ENCODE measurements around the gene LRRC31. TPM values are rescaled to one million over a fixed set of nuclear protein-coding genes. Genes with fewer than 3 reads are reported as not detected.

Gene LRRC31
- not detected for total RNA-seq

DNA sequence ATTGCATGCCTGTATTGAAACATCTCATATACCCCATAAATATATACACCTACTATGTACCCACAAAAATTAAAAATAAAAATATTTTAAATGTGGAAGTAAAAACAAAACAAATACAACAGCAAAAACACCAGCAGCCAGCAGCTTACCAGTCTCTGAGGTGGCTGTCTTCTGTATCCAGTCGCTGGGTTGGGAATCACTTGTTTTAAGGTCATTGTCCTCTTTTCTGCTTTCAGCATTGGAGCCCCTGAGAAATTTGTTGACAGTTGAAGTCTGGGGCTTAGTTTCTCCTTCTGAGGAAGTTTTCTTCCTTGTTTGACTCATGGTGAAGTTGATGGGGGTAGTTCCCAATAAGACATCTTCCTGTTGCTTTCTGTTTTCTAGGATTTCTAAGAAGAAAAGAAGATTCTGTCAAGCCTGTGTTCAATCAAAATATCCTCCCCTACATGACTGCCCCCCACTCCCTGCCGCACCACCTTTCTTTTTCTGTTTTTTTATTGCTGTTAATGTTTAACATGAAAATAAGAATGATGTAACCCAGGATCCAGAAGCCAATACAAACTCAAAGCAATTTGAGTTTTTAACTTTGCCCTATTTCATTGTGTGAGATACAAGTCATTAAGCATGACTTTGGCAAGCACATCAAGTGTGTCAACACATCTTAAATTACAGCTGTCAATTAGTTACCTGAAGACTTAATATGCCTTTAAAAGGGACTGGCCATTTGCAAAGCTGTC lies at the start of gene LRRC31:
Gene LRRC31, minus strand, starts transcription at position 452 of the 737 bp plus-strand sequence. Its CDS starts 128 bp downstream, at position 324.
- Mint-ChIP-seq H3K36me3 (no peaks in the 10 kb centered on the region), H3K27ac (no peak within 1 kb of the TSS), H3K4me3 (no peak within 1 kb of the TSS), H3K9me3 (peaks cover under 1% of the 10 kb centered on the region), H3K27me3 (no peaks in the 10 kb centered on the region), H3K4me1 (peaks cover 23% of the 10 kb centered on the region)
- DNase-seq, result no peak

GRCh38 chr3:169914321-169914720 lies 44.6 kb upstream of the LRRC31 start:
- Mint-ChIP-seq H3K27me3 (no peaks in the 10 kb centered on the region), H3K4me3 (no peak overlapping the region), H3K4me1 (no peaks in the 10 kb centered on the region), H3K27ac (no peak overlapping the region), H3K9me3 (no peaks in the 10 kb centered on the region), H3K36me3 (no peaks in the 10 kb centered on the region)
- DNase-seq, result no peak

- no peaks in the 10 kb centered on the region for H3K36me3 Mint-ChIP-seq
These were observed 43.6 kb upstream of the LRRC31 start for GRCh38 chr3:169913323-169913722.

DNA sequence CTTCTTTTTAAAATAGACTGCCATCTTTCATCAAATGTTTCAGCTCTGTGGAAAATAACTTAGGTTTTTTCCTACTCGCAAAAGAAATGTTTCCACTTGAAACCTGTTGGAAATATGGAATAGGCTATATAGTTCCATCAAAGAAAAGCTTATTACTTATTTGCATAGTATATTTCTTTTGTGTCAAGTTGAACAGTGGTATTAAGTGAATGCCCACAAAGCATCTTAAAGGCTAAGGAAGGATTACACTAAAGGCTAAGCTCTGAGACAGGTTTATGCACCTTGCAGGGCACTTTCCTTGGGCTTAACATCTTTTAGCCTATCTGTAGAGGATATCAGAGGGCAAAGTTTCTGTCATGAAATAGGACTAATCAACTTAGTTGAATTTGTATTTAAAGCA lies 41.5 kb upstream of the LRRC31 start, which contains the start of gene SAMD7:
Gene SAMD7, plus strand, starts transcription at position 301 of the 400 bp plus-strand sequence. CDS start 7,927 bp downstream, outside the sequence.
- H3K27me3 Mint-ChIP-seq, result no peaks in the 10 kb centered on the region
- H3K36me3 Mint-ChIP-seq, result no peaks in the 10 kb centered on the region
- H3K4me1 Mint-ChIP-seq, result no peaks in the 10 kb centered on the region
- H3K9me3 Mint-ChIP-seq, result no peaks in the 10 kb centered on the region
- H3K27ac Mint-ChIP-seq, result no peak within 1 kb of the TSS
- H3K4me3 Mint-ChIP-seq, result no peak within 1 kb of the TSS
- no peak for DNase-seq

More at GRCh38 chr3:169913323-169913722, 43.6 kb upstream of the LRRC31 start:
- no peak overlapping the region for H3K27ac Mint-ChIP-seq
- no peaks in the 10 kb centered on the region for H3K27me3 Mint-ChIP-seq
- no peaks in the 10 kb centered on the region for H3K4me1 Mint-ChIP-seq
- no peak overlapping the region for H3K4me3 Mint-ChIP-seq
- no peak for DNase-seq
- H3K9me3 Mint-ChIP-seq, result no peaks in the 10 kb centered on the region

DNA sequence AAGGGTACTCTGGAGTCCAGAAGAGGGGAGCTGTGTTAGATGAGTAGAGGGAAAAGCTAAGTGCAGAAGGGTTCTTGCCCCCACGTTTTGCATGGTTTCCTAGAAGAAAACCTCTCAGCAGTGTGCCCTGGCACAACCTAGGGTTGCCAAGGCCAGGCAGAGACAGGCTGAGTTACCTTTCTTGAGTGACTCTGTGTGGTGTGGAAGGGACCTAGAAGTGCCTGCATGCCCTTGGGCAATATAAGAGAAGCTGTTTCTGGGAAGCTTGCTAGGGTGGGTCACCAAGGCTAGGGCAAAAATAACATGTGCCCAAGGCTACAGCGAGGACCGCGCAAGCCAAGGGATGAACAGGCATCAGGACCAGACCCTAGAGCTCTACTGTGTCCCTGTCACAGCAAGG lies 38.2 kb upstream of the LRRC31 start:
- no peak overlapping the region for H3K27ac Mint-ChIP-seq
- H3K4me3 Mint-ChIP-seq, result no peak overlapping the region
- H3K4me1 Mint-ChIP-seq, result no peaks in the 10 kb centered on the region
- no peaks in the 10 kb centered on the region for H3K9me3 Mint-ChIP-seq
- no peaks in the 10 kb centered on the region for H3K36me3 Mint-ChIP-seq
- no peaks in the 10 kb centered on the region for H3K27me3 Mint-ChIP-seq
- no peak for DNase-seq

- Mint-ChIP-seq H3K27me3 (no peaks in the 10 kb centered on the region), H3K36me3 (no peaks in the 10 kb centered on the region), H3K4me3 (no peak overlapping the region), H3K4me1 (no peaks in the 10 kb centered on the region), H3K9me3 (no peaks in the 10 kb centered on the region), H3K27ac (no peak overlapping the region)
- no peak for DNase-seq
These were observed 37.7 kb upstream of the LRRC31 start for GRCh38 chr3:169907476-169907875.

DNA sequence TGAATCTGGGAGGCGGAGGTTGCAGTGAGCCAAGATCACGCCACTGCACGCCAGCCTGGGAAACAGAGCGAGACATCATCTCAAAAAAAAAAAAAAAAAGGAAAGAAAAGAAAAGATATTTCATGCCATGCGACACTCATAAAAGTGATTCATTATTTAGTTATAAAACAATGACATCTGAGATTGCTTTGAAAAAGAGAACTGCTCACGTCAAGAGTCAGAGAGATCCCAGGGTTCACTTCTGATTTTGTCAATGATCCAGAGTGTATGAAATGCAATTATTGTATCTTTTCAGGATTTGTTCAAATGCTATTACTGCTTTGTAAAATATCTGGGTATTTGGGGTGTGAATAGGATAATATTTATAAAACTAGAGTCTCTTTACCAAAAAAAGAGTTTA lies 35.7 kb upstream of the LRRC31 start:
- H3K27me3 Mint-ChIP-seq, result no peaks in the 10 kb centered on the region
- peaks cover 11% of the 10 kb centered on the region for H3K36me3 Mint-ChIP-seq
- H3K4me3 Mint-ChIP-seq, result no peak overlapping the region
- no peaks in the 10 kb centered on the region for H3K4me1 Mint-ChIP-seq
- peaks cover 11% of the 10 kb centered on the region for H3K9me3 Mint-ChIP-seq
- H3K27ac Mint-ChIP-seq, result no peak overlapping the region
- DNase-seq, result no peak

DNA sequence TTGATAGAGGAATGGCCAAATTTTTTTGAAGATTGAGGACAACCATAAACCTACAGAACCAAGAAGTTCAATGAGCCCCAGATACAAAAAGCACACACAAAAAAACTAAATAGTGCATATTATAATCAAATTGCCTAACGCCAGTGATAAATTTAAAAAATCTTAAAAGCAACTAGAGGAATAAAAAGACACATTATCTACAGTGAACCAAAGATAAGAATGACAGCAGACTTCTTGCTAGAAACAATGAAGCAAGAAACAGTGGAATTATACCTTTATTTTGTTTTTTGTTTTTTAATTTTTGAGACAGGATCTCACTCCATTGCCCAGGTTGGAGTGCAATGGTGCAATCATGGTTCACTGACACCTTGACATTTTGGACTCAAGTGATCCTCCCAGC lies 31.7 kb upstream of the LRRC31 start:
- H3K27me3 Mint-ChIP-seq, result no peaks in the 10 kb centered on the region
- no peak for DNase-seq
- H3K9me3 Mint-ChIP-seq, result peaks cover 19% of the 10 kb centered on the region
- H3K27ac Mint-ChIP-seq, result no peak overlapping the region
- no peaks in the 10 kb centered on the region for H3K4me1 Mint-ChIP-seq
- peaks cover 13% of the 10 kb centered on the region for H3K36me3 Mint-ChIP-seq
- H3K4me3 Mint-ChIP-seq, result no peak overlapping the region

DNA sequence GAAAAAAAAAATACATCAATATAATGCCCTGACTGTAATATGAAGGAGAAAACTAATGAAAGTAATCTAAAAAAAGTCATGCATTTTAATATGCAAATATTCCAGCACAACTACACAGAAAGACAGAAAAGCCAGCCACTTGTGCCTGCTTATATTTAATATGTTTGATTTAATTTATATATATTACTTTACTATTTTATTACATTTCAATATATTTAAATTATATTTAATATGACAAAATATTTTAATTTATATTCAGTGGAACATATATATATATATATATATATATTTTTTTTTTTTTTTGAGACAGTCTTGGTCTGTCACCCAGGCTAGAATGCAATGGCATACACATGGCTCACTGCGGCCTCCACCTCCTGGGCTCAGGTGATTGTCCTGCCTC lies 27.5 kb upstream of the LRRC31 start:
- no peak overlapping the region for H3K4me3 Mint-ChIP-seq
- DNase-seq, result no peak
- H3K27ac Mint-ChIP-seq, result no peak overlapping the region
- peaks cover 13% of the 10 kb centered on the region for H3K36me3 Mint-ChIP-seq
- H3K27me3 Mint-ChIP-seq, result no peaks in the 10 kb centered on the region
- H3K4me1 Mint-ChIP-seq, result no peaks in the 10 kb centered on the region
- peaks cover 19% of the 10 kb centered on the region for H3K9me3 Mint-ChIP-seq

DNA sequence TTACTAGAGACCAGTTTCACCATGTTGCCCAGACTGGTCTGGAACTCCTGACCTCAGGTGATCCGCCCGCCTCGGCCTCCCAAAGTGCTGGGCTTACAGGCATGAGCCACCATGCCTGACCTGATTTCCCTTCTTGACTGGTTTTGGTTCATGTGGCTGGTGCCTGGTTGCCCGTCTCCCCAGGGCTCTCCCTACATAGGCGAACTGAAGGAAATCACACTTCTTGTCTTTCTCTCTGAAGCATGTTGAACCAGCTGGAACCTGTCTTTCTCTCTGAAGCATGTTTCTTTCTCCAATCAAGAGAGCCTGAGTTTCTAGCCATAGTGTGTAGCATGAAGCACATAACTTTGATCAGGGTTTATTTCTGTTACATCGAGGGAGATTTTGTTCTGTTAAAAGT lies 25.3 kb upstream of the LRRC31 start:
- H3K9me3 Mint-ChIP-seq, result peaks cover 5% of the 10 kb centered on the region
- no peak for DNase-seq
- H3K4me3 Mint-ChIP-seq, result no peak overlapping the region
- no peaks in the 10 kb centered on the region for H3K36me3 Mint-ChIP-seq
- no peaks in the 10 kb centered on the region for H3K27me3 Mint-ChIP-seq
- no peaks in the 10 kb centered on the region for H3K4me1 Mint-ChIP-seq
- no peak overlapping the region for H3K27ac Mint-ChIP-seq

- Mint-ChIP-seq H3K36me3 (no peaks in the 10 kb centered on the region), H3K27me3 (no peaks in the 10 kb centered on the region), H3K27ac (no peak overlapping the region), H3K4me1 (no peaks in the 10 kb centered on the region), H3K9me3 (no peaks in the 10 kb centered on the region), H3K4me3 (no peak overlapping the region)
- DNase-seq, result no peak
These were observed 24.4 kb upstream of the LRRC31 start for GRCh38 chr3:169894110-169894509.

- H3K27ac Mint-ChIP-seq, result no peak overlapping the region
- no peak overlapping the region for H3K4me3 Mint-ChIP-seq
- H3K27me3 Mint-ChIP-seq, result no peaks in the 10 kb centered on the region
- DNase-seq, result no peak
- no peaks in the 10 kb centered on the region for H3K4me1 Mint-ChIP-seq
- no peaks in the 10 kb centered on the region for H3K9me3 Mint-ChIP-seq
- H3K36me3 Mint-ChIP-seq, result no peaks in the 10 kb centered on the region
These were observed 22.2 kb upstream of the LRRC31 start for GRCh38 chr3:169891886-169892285.

DNA sequence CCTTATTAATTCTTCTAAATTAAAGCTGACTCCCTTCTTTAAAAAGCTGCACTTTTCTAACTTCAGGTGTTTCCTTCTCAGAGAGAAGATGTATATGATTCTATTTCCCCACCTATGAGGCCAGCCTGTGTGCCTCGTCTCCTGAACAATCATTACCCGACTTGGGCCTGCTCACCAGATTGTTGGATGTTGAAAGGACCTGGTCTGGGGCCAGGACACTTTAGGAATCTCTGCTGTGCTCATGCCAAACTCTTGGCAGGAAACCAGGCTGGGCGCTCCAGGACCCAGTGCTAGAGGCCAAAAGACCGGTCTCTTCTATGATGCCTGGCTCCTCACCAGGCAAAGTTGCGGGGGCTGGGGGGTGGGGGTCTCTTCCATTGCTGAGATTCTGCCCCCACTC lies 16.9 kb upstream of the LRRC31 start:
- no peaks in the 10 kb centered on the region for H3K27me3 Mint-ChIP-seq
- H3K36me3 Mint-ChIP-seq, result no peaks in the 10 kb centered on the region
- H3K27ac Mint-ChIP-seq, result no peak overlapping the region
- no peak for DNase-seq
- no peaks in the 10 kb centered on the region for H3K4me1 Mint-ChIP-seq
- no peaks in the 10 kb centered on the region for H3K9me3 Mint-ChIP-seq
- H3K4me3 Mint-ChIP-seq, result no peak overlapping the region

- H3K27ac Mint-ChIP-seq, result no peak overlapping the region
- H3K4me3 Mint-ChIP-seq, result no peak overlapping the region
These were observed 11.0 kb upstream of the LRRC31 start for GRCh38 chr3:169880576-169881250.

GRCh38 chr3:169879845-169880575 lies 10.3 kb upstream of the LRRC31 start:
- Mint-ChIP-seq H3K27ac (no peak overlapping the region), H3K36me3 (no peaks in the 10 kb centered on the region), H3K4me3 (no peak overlapping the region), H3K27me3 (no peaks in the 10 kb centered on the region), H3K9me3 (no peaks in the 10 kb centered on the region), H3K4me1 (peaks cover 2% of the 10 kb centered on the region)
- DNase-seq, result no peak

More at GRCh38 chr3:169880576-169881250, 11.0 kb upstream of the LRRC31 start:
- DNase-seq, result no peak
- Mint-ChIP-seq H3K27me3 (no peaks in the 10 kb centered on the region), H3K9me3 (no peaks in the 10 kb centered on the region), H3K36me3 (no peaks in the 10 kb centered on the region), H3K4me1 (peaks cover 2% of the 10 kb centered on the region)
